IMR-90 (cell line): ENCODE data around the gene RNF182.

Source experiments
- CEBPB ChIP-seq: IDR thresholded peaks from 2 replicates; pipeline ENCODE4 v1.6.1; 2012; ENCODE audit warnings: low read depth, low read length, improper control_type of control experiment
- CHD1 ChIP-seq: IDR thresholded peaks from 2 replicates; pipeline ENCODE4 v1.6.1; 2012; ENCODE audit warnings: low read depth, low read length, improper control_type of control experiment
- FOS ChIP-seq: fragments of 150-350 bp; IDR thresholded peaks from 2 replicates; pipeline ENCODE4 v1.6.1; 2016; ENCODE audit warnings: low read depth, low read length
- MAFK ChIP-seq: IDR thresholded peaks from 2 replicates; pipeline ENCODE4 v1.6.1; 2012; ENCODE audit warnings: low read depth, low read length, improper control_type of control experiment
- NFE2L2 ChIP-seq: fragments of 150-350 bp; IDR thresholded peaks from 2 replicates; pipeline ENCODE4 v1.6.1; 2016; ENCODE audit warnings: low read depth, mild to moderate bottlenecking, low read length
- POLR2A ChIP-seq: IDR thresholded peaks from 2 replicates; pipeline ENCODE4 v1.6.1; 2012; ENCODE audit warnings: mild to moderate bottlenecking, low read depth, low read length
- RAD21 ChIP-seq: IDR thresholded peaks from 2 replicates; pipeline ENCODE4 v1.6.1; 2012; ENCODE audit warnings: low read length, improper control_type of control experiment
- RCOR1 ChIP-seq: IDR thresholded peaks from 2 replicates; pipeline ENCODE4 v1.6.1; 2012; ENCODE audit warnings: mild to moderate bottlenecking, low read length, improper control_type of control experiment; ENCODE audit not compliant: insufficient replicate concordance
- RFX5 ChIP-seq: IDR thresholded peaks from 2 replicates; pipeline ENCODE4 v1.8.0; 2012; ENCODE audit warnings: low read depth, mild to moderate bottlenecking, low read length, moderate library complexity
- SMC3 ChIP-seq: fragments of 150-350 bp; IDR thresholded peaks from 2 replicates; pipeline ENCODE4 v1.6.1; 2016; ENCODE audit warnings: low read depth, mild to moderate bottlenecking, antibody characterized with exemption, low read length, moderate library complexity
- TF ChIP-seq, protein P1 (sequence below): conservative IDR thresholded peaks from 2 replicates; pipeline ENCODE4 v1.5.1; 2012; ENCODE audit warnings: mild to moderate bottlenecking, low read depth, low read length, improper control_type of control experiment
- TF ChIP-seq, protein P2 (sequence below): fragments of 150-350 bp; IDR thresholded peaks from 2 replicates; pipeline ENCODE4 v1.6.1; 2016; ENCODE audit warnings: low read depth, mild to moderate bottlenecking, low read length, moderate library complexity, borderline replicate concordance

DNA sequence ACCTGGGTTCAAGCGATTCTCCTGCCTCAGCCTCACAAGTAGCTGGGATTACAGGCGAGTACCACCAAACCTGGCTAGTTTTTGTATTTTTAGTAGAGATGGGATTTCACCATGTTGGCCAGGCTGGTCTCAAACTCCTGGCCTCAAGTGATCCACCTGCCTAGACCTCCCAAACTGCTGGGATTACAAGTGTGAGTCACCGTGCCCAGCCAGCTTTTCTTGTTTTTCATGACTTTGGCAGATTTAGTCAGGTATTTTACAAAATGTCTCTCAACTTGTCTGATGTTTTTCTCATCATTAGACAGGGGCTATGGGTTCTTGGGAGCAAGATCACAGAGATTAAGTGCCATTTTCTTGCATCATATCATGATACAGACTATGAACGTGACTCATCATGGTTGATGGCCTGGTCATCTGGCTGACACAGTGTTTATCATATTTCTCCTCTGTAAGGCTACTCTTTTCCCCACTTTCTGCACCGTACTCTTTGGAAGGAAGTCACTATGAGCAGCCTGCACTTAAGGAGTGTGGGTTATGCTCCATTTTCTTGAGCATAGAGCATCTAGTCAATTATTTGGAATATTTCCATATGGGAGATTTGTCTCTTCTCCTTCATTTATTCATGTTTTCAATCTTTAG lies 67.8 kb downstream of the RNF182 start:
- TF ChIP-seq, protein P1, sequence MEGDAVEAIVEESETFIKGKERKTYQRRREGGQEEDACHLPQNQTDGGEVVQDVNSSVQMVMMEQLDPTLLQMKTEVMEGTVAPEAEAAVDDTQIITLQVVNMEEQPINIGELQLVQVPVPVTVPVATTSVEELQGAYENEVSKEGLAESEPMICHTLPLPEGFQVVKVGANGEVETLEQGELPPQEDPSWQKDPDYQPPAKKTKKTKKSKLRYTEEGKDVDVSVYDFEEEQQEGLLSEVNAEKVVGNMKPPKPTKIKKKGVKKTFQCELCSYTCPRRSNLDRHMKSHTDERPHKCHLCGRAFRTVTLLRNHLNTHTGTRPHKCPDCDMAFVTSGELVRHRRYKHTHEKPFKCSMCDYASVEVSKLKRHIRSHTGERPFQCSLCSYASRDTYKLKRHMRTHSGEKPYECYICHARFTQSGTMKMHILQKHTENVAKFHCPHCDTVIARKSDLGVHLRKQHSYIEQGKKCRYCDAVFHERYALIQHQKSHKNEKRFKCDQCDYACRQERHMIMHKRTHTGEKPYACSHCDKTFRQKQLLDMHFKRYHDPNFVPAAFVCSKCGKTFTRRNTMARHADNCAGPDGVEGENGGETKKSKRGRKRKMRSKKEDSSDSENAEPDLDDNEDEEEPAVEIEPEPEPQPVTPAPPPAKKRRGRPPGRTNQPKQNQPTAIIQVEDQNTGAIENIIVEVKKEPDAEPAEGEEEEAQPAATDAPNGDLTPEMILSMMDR: no peak
- TF ChIP-seq RFX5 (no peak), POLR2A (no peak), FOS (peak; percentile 86), MAFK (no peak), SMC3 (no peak), CHD1 (no peak), RCOR1 (no peak), RAD21 (no peak), CEBPB (peak; percentile 95), NFE2L2 (peak; percentile 30; the same call in 1 of the 2 replicates)
- TF ChIP-seq, protein P2, sequence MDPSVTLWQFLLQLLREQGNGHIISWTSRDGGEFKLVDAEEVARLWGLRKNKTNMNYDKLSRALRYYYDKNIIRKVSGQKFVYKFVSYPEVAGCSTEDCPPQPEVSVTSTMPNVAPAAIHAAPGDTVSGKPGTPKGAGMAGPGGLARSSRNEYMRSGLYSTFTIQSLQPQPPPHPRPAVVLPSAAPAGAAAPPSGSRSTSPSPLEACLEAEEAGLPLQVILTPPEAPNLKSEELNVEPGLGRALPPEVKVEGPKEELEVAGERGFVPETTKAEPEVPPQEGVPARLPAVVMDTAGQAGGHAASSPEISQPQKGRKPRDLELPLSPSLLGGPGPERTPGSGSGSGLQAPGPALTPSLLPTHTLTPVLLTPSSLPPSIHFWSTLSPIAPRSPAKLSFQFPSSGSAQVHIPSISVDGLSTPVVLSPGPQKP: no peak
